Transverse colon (tissue), 3 donors: ENCODE measurements around the gene FAHD2A.
"Not testable (repeated sequence)": the region's sequence is repeated elsewhere in the genome, so short reads cannot be mapped to it uniquely, and the experiment has no call there.

Experiments used
- EP300 ChIP-seq: sonication (generic); formaldehyde crosslinking; IDR thresholded peaks from one replicate; pipeline ENCODE4 v1.6.1; 2017; ENCODE audit warnings: antibody characterized with exemption, low read depth
- POLR2A ChIP-seq: fragments of 450-650 bp; IDR thresholded peaks from one replicate; pipeline ENCODE4 v1.6.1; 2016; ENCODE audit warnings: antibody characterized with exemption, mild to moderate bottlenecking, moderate library complexity
- TF ChIP-seq, protein P1 (sequence below), 5 experiments: fragments of 200-600 bp in 3 of 5; fragments of 450-650 bp in 2 of 5; sonication (generic) in 3 of 5; IDR thresholded peaks; 1 replicate in 2 of 5; 2 replicates in 3 of 5; pipeline ENCODE4 v1.5.1; 2016 to 2017; ENCODE audit warnings: antibody characterized with exemption in 5 of 5, inconsistent platforms in 3 of 5, mild to moderate bottlenecking in 2 of 5, moderate library complexity in 1 of 5

- not testable (repeated sequence) for TF ChIP-seq POLR2A, EP300
- TF ChIP-seq, protein P1, sequence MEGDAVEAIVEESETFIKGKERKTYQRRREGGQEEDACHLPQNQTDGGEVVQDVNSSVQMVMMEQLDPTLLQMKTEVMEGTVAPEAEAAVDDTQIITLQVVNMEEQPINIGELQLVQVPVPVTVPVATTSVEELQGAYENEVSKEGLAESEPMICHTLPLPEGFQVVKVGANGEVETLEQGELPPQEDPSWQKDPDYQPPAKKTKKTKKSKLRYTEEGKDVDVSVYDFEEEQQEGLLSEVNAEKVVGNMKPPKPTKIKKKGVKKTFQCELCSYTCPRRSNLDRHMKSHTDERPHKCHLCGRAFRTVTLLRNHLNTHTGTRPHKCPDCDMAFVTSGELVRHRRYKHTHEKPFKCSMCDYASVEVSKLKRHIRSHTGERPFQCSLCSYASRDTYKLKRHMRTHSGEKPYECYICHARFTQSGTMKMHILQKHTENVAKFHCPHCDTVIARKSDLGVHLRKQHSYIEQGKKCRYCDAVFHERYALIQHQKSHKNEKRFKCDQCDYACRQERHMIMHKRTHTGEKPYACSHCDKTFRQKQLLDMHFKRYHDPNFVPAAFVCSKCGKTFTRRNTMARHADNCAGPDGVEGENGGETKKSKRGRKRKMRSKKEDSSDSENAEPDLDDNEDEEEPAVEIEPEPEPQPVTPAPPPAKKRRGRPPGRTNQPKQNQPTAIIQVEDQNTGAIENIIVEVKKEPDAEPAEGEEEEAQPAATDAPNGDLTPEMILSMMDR (IDR thresholded peaks at IDR 0.05): not testable (repeated sequence)
Observed at GRCh38 chr2:95429748-95430467, 27.4 kb downstream of the FAHD2A start.
